Activated CD4-positive, CD25-positive, alpha-beta regulatory T cell treated with anti-CD3 and anti-CD28 coated beads, Interleukin-2, amount 50 U/mL, for 16 hours (primary cell): ENCODE measurements around the gene TMEM120B.
A peak's percentile ranks its signal among the peaks of the same experiment; 100 is the strongest.
"Not testable (repeated sequence)": the region's sequence is repeated elsewhere in the genome, so short reads cannot be mapped to it uniquely, and the experiment has no call there.

Experiments used
- DNase-seq: peaks from one replicate; pipeline ENCODE4 v3.0.0-alpha.2; 2020; ENCODE audit warnings: low read depth, low spot score

TMEM120B gene

DNA sequence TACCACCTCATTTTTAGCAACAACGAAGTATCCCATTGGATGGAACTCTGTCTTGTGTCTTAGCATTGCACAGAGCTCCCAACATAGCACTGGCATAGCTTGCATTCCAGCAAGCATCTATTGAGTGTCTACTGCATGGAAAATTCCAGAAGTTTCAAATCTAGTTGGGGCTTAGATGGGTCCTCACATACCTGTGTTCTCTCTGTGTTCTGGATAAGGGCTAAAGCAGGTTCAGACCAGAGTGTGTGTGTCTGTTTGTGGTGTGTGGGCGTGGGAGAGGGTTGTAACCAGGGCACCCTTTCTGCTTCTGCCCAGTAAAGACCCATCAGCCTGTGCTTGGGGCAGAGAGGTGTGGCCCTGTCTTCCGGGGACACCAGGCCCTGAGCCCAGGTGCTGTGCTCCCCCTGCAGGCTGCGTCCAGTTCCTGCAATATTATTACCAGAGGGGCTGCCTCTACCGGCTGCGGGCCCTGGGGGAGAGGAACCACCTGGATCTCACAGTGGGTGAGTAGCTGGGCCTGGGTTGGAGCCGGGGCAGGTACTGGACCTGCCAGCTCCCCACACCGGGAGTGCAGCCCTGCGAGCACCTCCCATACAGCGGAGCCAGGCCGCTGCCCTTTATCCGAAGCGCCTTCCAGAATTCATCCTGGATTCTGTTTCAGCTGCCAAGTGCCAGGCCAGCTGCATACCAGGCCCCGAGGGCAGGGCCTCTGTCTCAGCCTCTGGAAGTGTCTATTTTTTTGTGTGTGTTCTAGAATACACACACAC, 60.6 kb downstream of the TMEM120B start:
- DNase-seq: peak; percentile 61

DNA sequence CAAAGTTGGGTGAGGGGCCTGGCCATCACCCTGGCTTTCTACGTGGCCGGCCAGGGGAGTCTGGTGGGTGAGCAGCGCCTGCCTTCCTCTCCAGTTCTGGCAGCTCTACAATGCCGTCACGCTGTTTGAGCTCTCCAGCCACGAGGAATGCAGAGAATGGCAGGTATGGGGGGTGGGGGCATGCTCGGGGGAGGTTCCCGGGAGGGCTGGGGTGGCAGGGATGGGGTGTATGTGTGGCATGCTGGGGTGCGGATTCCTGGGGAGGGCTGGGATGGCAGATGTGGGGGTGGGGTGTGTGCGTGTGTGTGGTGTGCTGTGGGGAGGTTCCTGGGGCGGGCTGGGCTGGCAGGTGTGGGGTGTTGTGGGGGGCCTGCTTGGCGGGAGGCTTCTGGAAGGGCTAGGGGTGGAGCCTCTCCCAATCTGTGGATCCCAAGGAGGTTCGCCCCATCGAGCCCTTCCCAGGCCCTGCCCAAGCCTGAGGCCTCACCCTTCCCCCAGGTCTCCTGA, 62.5 kb downstream of the TMEM120B start:
- DNase-seq: no peak

DNA sequence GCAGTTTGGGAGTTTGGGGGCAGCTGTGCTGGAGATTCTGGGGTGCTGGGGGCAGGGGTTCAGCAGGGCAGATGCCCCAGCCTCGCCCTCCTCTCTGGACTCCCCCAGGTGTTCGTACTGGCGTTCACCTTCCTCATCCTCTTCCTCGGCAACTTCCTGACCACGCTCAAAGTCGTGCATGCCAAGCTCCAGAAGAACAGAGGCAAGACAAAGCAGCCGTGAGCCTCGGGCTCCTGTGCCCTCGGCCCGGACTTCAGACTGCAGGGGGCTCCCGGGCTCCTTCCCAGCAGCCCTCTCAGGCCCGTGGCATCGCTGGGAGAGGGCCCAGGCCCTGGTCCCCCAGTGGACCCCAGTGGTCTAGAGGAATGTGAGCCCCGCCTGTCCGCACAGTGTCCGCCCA, 62.9 kb downstream of the TMEM120B start:
- DNase-seq: no peak

DNA sequence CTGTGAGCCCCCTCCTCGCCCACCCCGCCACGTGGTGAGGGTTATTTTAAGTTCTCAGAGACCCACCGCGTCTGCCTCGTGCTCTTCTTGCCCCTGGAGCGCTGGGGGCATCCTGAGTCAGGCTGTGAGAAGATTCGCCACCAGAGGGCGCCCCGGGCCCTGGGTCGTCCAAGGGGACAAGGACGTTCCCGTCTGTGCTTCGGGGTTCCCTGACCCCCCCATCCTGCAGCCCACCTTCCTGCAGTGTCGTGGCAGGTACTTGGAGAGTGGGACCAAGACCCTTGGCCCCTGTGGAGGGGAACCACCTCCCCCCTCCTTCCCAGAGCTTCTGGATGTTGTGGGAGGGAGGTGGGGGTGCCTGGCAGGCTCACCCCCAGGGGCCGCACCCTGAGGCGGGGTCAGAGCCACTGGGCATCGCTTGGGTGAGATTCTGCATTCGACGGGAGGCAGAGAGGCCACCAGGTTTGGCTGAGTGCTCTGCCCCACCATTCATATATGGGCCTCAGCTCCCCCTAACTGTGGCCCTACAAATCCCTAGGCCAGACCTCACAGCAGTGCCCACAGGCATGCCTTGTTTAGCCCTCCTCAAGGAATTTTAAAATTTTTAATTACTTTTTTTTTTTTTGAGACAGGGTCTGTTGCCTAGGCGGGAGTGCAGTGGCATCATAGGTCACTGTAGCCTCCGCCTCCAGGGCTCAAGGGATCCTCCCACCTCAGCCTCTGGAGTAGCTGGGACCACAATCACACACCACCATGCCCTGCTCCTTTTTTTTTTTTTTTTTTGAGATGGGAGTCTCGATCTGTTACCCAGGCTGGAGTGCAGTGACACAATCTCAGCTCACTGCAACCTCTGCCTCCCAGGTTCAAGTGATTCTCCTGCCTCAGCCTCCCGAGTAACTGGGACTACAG, 63.9 kb downstream of the TMEM120B start:
- peak; percentile 83 for DNase-seq

DNA sequence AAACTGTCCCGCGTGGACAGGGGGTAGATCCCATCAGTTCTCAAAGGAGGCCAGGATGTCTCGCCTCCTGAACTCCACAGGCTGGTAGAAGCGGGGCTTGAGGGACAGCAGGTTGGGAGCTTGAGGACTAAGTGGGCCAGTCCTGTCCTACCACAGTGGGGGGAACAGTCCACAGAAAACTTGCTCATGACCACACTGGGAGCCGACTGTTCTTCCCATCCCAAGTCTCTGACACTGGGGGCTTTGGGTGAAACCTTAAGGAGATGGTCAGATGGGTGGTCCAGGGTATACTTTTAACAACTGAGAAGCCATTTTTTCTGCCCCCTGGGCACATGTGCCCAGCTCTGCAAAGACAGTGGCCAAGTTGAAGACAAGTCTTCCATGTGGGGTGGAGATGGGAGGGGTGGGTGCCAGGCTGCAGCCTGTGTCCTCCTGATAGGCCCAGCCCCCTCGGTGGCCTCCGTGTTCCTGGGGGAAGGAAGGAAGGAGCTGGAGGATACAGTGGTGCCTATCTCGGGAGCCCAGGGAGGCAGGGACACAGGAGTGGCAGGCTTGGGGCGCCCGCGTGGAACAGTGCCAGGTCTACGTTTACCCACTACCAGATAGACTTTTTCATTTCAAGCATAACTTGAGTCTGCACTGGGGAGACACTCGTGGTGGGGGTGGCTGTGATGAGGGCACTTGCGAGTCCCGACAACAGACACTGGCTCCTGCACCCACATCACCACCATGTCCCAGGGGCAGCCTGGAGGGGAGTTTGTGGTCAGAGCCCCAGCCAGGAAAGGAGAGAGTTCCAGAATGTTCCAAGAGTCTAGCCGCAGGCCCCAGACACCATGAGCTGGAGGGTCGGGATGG, 66.2 kb downstream of the TMEM120B start:
- DNase-seq: no peak

DNA sequence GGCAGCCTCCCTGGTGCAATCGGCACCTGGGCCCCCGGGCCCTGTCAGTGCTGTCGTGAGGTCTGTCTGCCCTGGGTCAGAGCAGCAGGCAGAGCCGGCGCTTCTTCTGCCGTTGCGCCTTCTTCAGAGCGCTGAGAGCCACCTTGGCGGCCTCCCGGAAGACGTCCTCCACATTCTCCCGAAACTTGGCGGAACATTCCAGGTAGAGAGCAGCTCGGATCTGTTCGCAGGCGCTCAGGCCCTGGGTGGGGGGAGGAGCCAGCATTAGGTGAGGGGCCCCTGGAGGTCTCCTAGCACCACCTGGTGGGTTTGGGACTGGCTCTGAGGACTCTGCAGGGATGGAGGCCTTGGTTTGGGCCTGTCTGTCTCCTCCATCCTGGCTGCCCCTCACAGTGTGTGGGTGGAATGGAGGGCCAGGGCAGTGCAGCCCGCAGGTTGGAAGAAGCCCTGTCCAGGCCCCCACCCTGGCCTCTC, 66.9 kb downstream of the TMEM120B start:
- DNase-seq: no peak

DNA sequence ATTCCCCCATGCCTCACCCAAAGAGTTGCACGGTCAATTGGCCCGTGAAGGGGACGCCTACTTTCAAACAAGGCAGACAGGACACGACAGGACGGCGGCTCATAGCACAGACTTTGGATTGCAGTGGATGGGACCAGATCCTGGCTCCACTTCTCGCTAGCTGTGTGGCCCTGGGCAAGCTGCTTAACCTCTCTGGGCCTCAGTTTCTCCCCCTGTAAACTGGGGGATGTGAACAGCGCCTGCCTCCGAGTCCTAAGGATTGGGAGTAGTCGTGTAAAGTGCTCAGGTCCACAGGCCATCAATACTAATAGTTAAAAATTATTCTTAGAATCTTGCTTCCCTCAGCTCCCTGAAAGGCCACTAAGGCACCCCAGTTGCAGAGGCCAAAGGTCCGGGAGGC, 67.9 kb downstream of the TMEM120B start:
- DNase-seq: no peak

DNA sequence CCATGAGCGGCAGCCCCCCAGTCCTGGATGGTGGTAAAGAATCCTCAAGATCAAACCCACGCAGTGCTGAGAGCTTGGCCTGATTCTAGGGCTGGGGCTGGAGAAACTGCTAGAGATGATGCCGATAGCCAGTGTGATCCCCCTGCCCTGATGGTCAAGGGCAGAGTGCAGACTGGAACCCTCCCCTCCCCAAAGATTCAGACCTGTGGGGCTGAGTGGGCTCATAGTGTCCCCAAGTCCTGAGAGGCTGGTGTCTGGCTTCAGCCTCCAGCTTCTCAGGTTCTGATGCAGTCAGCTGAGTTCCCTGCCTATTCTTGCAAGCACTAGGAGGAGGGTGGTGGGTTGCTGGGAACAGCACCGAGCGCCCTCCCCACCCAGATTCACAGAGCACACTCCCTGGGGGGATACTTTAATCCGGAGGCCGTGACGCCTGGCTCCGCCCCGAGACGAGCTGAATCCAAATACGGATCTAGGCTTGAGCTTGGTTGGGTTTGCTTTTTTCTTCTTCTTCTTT, 69.0 kb downstream of the TMEM120B start:
- no peak for DNase-seq

DNA sequence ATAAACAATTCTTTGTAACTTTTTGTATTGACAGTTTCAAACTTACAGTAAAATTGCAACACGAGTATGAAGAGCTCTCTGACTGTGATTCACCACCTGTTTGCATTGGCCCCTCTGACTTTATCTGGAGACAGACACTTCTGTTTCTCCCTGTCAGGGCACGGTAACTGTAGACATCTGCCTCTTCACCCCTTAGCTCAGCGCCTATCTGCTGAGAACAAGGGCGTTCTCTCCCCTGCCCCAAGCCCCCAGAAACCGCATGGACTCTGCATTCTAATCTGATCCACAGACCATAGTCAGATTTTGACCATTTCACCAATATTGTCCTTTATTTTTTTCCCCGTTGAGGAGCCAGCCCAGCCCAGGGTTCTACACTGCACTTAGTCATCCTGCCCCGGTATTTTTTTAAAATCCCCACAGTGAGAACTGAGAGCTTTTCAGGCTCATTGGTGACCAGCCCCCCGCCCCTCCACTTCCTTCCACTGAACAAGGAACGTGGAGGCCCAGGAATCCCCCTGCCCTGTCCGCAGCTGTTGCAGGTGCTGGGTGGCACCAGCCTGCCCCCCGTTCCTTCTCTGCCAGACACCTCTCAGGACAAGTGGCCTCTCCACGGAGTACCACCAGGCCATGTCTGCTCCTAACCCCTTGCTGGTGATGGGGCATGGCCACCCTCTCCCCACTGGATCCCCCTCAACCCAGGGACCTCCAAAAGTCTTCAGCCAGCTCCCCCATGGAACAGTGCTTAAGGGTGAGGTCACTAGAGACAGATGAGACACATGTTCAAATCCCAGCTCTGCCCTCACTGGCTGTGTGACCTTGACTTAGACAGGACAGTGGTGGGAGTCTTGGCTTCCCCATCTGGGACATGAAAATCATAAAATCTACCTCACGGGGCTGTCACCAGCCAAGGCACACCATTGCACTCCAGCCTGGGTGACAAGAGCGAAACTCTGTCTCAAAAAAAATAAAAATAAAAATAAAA, 69.7 kb downstream of the TMEM120B start:
- DNase-seq: no peak

DNA sequence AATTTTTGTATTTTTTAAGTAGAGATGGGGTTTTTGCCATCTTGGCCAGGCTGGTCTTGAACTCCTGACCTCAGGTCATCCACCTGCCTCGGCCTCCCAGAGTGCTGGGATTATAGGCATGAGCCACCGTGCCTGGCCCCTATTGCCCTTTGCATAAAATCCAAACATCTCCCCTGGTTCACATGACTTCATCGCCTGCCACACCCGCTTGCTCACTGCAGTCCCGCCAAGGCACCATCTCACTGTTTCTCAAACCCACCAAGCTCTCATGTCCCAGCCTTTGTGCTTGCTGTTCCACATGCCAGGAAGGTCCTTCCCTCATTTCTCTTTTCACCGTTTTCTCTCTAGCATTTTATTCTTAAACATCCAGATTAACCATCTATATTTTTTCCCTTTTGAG, 71.2 kb downstream of the TMEM120B start:
- DNase-seq: no peak

DNA sequence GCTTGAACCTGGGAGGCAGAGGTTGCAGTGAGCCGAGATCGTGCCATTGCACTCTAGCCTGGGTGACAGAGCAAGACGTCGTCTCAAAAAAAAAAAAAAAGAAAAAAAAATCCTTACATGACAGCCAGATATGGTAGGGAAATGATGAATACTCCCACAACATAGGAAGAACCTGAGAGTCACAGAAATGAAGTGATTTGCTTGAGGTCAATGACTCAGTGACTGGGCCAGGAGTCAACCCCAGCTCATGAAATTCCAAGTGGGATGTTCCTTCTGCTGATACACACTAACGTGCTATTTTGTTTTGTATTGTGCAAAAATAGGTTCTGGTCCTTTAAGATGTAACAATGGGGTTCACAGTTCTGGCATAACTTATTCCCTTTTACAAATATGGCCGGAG, 71.9 kb downstream of the TMEM120B start:
- no peak for DNase-seq

DNA sequence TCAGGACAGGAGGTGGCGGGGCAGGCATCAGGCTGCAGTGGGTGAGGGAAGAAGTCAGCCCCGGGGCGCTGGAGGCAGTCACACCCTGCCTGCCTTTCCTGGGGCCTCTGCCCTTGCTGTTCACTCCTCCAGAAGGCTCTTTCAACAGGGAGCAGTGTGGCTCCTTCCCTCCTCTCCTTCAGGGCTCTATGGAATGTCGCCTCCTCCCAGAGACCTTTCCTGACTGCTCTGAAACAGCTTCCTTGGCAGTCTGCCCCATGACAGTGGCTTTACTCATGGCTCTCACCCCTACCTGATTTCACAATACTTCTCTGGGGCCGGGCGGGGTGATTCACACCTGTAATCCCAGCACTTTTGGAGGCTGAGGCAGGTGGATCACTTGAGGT, 73.9 kb downstream of the TMEM120B start:
- no peak for DNase-seq

DNA sequence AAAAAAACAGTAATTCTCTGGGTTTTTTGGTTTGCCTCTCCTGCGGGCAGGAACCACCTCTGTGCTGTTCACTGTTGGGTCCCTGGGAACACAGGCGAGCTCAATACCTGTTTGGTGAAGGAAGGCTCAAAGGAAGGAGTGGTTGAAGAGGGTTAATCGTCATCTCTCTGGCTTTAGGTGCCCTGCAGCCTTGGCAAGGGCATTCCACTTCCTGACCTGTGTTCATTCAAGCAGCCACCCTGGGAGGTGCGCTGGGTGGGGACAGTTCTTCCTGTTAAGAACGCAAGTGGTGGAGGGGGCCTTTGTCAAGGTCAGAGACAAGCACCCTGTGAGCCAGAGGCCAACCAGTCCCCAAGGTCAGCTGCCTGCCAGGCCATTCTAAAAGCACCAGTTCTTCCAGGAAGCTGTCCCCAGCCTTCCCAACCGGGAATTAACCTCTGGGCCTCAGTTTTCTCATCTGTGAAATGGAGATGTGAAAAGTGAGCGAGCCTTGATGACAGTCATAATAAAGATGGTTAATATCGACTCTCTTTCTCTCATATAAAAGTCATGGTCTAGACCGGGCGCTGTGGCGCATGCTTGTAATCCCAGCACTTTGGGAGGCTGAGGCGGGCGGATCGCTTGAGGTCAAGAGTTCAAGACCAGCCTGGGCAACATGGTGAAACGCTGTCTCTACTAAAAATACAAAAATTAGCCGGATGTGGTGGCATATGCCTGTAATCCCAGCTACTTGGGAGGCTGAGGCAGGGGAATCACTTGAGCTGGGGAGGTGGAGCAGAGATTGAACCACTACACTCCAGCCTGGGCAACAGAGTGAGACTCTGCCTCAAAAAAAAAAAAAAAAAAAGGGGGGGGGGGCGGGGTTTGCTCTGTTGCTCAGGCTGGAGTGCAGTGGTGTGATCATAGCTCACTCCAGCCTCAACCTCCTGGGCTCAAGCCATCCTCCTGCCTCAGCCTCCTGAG, 74.8 kb downstream of the TMEM120B start:
- DNase-seq: no peak

DNA sequence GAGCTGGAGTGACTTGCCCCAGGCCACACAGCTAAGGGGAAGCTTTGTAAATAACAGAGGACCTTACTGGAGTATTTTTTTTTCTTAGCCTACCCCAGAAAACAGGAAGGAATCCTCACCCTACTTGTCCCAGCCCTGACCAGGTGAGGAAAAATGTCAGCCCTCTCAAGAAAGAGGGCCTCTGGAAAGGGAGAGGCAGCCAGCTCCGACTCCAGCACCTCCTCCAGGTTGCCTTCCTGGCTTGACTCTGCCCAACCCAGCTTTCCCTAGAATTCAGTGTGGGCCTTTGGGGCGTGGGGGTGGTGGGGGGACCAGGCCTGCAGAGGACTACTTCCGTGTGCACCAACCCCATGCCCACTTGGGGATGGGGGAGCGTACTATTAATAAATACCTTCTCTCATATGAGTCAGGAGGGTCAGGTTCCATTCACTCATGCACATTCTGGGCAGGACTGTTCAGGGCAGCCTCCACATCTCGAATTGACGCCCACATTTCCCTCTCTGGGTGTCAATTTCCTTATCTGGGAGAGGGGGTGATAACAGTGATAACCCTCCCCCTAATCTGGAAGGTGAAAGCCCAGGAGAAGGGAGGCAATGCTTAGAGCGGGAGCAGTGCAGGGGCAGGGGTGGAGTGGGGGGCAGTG, 75.7 kb downstream of the TMEM120B start:
- DNase-seq: no peak

DNA sequence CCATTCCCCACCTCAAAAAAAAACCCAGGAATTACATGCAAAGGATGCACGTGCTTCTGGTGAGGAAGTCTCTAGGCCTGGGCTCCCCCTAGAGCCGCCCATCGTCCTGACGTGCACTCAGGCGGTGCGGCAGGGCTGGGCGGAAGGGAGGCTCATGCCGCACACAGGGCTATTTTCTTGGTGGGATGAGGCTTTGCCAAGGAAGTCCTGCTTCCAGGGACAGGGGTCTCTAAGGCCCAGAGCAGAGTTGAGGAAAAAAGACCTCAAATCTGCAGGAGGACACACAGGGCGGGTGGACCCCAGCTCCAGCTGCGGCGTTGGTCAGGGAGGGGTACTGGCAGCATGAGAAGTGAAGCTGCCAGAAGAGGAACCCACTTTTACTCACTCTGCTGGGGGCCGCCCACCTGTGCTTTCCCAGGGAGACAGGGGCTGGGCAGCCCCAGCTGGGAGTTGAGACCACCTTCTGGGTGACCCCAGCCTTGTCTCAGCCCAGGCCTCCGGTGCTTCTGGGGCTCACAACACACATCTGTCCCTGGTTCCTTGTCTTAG, 76.8 kb downstream of the TMEM120B start:
- no peak for DNase-seq

DNA sequence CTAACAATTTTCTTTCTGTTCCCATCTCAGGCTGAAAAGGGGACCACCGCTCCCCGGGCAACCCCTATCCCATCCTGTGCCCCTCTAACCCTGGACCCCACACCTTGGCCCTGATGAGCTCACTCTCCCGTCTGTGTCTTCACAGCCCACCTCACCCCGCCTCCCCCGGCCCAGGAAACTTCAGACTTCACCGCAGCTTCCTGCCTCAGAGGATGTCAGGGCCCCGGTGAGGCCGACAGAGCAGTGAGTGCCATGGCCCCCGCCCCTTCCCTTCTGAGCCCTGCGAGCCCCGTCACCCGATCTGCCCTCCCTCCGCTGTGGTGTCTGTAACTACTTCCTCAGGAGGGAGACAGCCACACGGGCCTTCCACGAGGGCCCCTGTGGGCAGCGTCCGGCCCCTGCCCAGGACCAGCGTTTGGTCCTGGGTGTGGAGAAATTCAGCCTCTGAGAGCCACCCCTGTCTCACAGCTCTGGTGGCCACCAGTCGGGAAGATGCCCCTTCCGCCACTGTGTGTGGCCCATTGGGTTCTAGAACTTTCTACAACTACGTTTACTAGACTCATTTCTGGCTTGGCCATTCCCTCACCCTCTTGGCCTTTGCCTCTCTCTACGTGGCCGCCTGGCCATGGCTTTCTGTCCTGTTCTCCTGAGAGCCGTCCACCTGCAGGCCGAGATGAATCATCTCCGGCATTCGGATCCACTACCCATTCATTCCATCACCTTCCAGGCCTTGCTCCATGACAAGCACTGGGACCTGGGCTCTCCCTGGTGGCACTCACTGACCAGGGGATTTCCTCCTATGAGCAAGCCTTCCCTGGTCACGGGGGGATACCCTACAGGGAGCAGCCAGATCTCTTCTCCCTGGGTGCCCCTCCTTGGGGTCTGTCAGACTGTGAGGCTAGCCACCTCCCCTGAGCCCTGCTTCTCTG, 77.5 kb downstream of the TMEM120B start:
- DNase-seq: peak; percentile 90

DNA sequence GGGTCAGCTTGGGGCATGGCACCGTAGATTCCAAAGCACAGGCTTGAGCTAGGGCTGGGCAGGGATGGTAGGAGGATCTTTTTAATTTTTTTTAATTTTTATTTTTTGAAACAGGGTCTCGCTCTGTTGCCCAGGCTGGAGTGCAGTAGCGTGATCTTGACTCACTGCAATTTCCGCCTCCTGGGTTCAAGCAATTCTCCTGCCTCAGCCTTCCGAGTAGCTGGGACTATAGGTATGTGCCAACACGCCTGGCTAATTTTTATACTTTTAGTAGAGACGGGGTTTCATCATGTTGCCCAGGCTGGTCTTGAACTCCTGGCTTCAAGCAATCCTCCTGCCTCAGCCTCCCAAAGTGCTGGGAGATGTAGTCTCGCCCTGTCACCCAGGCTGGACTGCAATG, 78.2 kb downstream of the TMEM120B start:
- DNase-seq: not testable (repeated sequence)
